Fibroblast of lung (primary cell): ENCODE data around the gene KATNBL1.

Source experiments
- CTCF ChIP-seq, 2 donors: IDR thresholded peaks in 1 of 2; conservative IDR thresholded peaks in 1 of 2; 1 replicate in 1 of 2; 2 replicates in 1 of 2; pipeline ENCODE4 v1.5.1; 2011 to 2012; ENCODE audit warnings: low read length in 2 of 2, control low read depth in 1 of 2, inconsistent platforms in 1 of 2, low read depth in 1 of 2, mild to moderate bottlenecking in 1 of 2
- EZH2 ChIP-seq: IDR thresholded peaks from 2 replicates; pipeline ENCODE4 v1.5.1; 2012; ENCODE audit warnings: low read length, control low read depth, mild to moderate bottlenecking; ENCODE audit errors: missing control alignments

GRCh38 chr15:34160735-34161134, 49.2 kb downstream of the KATNBL1 start:
- TF ChIP-seq CTCF (conservative IDR thresholded peaks at IDR 0.05 in 1 of 2, IDR thresholded peaks at IDR 0.05 in 1 of 2; ENCODE audit: low read depth in 1 of 2, low read length in 2 of 2): no peak
- no peak for TF ChIP-seq EZH2
